Stimulated activated CD4-positive, alpha-beta T cell treated with anti-CD3 and anti-CD28 coated beads, Interleukin-12 subunit alpha, Interleukin-12 subunit beta, amount 100 ng/mL, for 48 hours (primary cell): ENCODE results near the gene OR6K6.

Experiments
- DNase-seq, 3 donors: peaks; one replicate each; pipeline ENCODE4 v3.0.0-alpha.2; 2020; ENCODE audit warnings: low read depth in 2 of 3, low spot score in 1 of 3

The OR6K6 gene

GRCh38 chr1:158800526-158800925 is 46.0 kb downstream of the OR6K6 start:
- no peak for DNase-seq

- DNase-seq: no peak
These were observed 46.9 kb downstream of the OR6K6 start for GRCh38 chr1:158801396-158801795.

- no peak for DNase-seq
These were observed 49.2 kb downstream of the OR6K6 start for GRCh38 chr1:158803678-158804077.
